Heart left ventricle (tissue), 13 donors: Measurements from ENCODE around the gene APOA1.

ENCODE experiments used
- CTCF ChIP-seq, 12 donors: fragments of 200-600 bp; sonication (generic) in 4 of 12; IDR thresholded peaks; one replicate each; pipeline versions ENCODE4 v1.5.0 to v1.8.0; 2018 to 2022; ENCODE audit warnings: antibody characterized with exemption in 12 of 12, mild to moderate bottlenecking in 5 of 12
- POLR2A ChIP-seq, 2 donors: fragments of 450-650 bp; IDR thresholded peaks; one replicate each; pipeline ENCODE4 v1.6.1; 2017; ENCODE audit warnings: antibody characterized with exemption in 2 of 2, mild to moderate bottlenecking in 2 of 2, moderate library complexity in 2 of 2
- donor health status: ischemic (EF 13 %, LVEDD 7.1; RV severe dilation, severe dysfunction).
- donor health status: DM: no; HTN: yes; CAD: no.
- donor health status: DM: no; HTN: no; CAD: no.
- donor health status: ischemic (EF 25% LVEDD 6.9; RV normal size, moderate dysfunction).
- donor health status: ischemic (EF 25% LVEDD 5.7; RV mildly dilated, moderate dysfunction).
- donor health status: ischemic (EF 35%, LVEDD 5.7; RV mildly dilated, moderate dysfunction).
- donor health status: nonischemic (EF 11% LVEDD 7.7; RV severe dilation, severe dysfunction).
- donor health status: DM: yes; HTN: yes; CAD: no.
- donor health status: PGD.
- donor health status: ischemic (EF 29% LVEDD 5.4; RV normal size, mild dysfunction).
- donor health status: nonischemic (EF 23%, LVEDD 6.1; RV moderate dilation, normal function).

DNA sequence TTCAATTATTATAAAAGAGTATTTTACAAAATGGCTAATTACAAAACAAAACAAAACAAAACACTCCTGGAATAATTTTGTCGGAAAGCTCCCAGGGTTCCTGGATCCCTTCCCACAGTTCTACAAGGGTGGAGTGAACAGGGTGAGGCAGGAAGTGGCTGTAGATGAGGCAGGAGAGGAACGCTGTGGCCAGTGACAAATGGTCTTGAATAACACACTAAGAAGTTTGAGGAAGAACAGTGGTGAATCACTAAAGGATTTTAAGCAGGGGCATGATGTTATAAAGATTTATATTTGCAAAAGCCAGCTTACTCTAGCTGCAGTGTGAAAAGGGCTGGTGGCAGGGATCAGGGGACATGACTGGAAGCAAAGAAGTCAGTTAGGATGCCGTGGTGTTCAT is 33.8 kb upstream of the APOA1 start:
- TF ChIP-seq CTCF (IDR thresholded peaks at IDR 0.05) = no peak
- no peak for TF ChIP-seq POLR2A (IDR thresholded peaks at IDR 0.05)
